ENCODE data around the gene SESN3.

Gene SESN3

DNA sequence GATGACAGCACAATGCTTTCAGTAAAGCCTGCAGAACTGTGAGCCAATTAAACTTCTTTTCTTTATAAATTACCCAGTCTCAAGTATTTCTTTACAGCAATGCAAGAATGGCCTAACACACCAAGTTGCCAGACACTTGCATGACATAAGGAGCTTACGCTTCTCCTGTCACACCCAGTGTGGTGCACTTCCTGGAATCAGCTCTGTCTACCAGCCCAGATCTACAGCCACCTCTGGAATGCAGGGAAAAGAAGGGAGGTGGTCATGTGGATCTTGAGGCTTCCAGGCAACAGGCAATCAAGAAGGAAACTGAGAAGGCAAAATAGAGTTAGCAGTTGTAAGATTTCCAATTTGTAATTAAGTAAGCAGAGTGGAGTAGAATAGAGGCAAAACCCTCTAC is 37.4 kb upstream of the SESN3 start:
- Histone ChIP-seq H3K36me3 (ENCODE audit: control insufficient read depth in 2 of 2, insufficient read depth in 1 of 2, low read length in 2 of 2) (no peaks in the 10 kb centered on the region), H3K27ac (ENCODE audit: extremely low read depth, low read depth, low read length) (no peak overlapping the region), H3K4me1 (ENCODE audit: control insufficient read depth, insufficient read depth, low read length) (no peaks in the 10 kb centered on the region), H3K9me3 (ENCODE audit: control insufficient read depth, insufficient read depth, low read depth, low read length) (no peaks in the 10 kb centered on the region), H3K4me3 (ENCODE audit: low read depth, low read length) (no peak overlapping the region)
- CTCF ChIA-PET: interaction anchor here (0.6 kb wide), 1 partner anchor 645 kb away, joined by 3 read pairs; no protein-coding TSS in a partner anchor
- POLR2A ChIA-PET: interaction anchor here (0.5 to 1.3 kb wide), 2 partner anchors 37 to 104 kb away, joined by 3 read pairs; partner anchors contain the start of gene SESN3
- TF ChIP-seq ZNF16 (tag by site-specific recombination; IDR thresholded peaks at IDR 0.05; ENCODE audit: low read depth) (no peak), ZFP69B (tag by site-specific recombination; IDR thresholded peaks at IDR 0.05) (no peak), ZNF837 (tag by site-specific recombination; IDR thresholded peaks at IDR 0.05) (no peak), ZNF133 (tag by site-specific recombination; IDR thresholded peaks at IDR 0.05) (no peak)
- TF ChIP-seq, protein P1, sequence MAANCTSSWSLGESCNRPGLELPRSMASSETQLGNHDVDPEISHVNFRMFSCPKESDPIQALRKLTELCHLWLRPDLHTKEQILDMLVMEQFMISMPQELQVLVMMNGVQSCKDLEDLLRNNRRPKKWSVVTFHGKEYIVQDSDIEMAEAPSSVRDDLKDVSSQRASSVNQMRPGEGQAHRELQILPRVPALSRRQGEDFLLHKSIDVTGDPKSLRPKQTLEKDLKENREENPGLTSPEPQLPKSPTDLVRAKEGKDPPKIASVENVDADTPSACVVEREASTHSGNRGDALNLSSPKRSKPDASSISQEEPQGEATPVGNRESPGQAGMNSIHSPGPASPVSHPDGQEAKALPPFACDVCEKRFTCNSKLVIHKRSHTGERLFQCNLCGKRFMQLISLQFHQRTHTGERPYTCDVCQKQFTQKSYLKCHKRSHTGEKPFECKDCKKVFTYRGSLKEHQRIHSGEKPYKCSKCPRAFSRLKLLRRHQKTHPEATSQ (tag by site-specific recombination; IDR thresholded peaks at IDR 0.05): no peak

DNA sequence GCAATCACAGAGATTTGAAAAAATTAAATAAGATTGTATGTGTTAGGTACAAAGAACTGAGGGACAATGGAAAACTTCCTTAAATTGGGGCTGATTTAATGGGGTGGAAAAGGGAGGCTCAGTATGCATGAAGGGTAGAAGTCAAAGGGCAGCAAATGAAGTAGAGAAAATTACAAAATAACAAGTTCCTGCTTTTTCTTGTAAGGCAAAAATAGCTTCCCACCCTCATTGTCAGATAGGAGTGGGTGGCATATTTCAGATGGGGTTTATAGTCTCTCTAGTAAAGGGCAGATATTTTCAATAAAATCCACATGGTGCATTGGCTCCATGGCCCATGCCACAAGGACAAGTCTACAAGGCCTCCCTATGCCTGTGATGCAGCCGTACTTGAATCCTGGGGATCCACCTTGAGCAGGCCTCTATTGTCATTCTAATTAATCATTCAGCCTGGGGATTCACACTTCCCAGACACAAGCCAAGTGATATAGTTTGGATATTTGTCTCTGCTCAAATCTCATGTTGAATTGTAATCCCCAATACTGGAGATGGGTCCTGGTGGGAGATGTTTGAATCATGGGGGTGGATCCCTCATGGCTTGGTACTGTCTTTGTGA is 36.7 kb upstream of the SESN3 start:
- Histone ChIP-seq H3K4me3 (ENCODE audit: low read depth, low read length) (no peak overlapping the region), H3K4me1 (ENCODE audit: control insufficient read depth, insufficient read depth, low read length) (no peaks in the 10 kb centered on the region), H3K9me3 (ENCODE audit: control insufficient read depth, insufficient read depth, low read depth, low read length) (no peaks in the 10 kb centered on the region), H3K36me3 (ENCODE audit: control insufficient read depth in 2 of 2, insufficient read depth in 1 of 2, low read length in 2 of 2) (no peaks in the 10 kb centered on the region), H3K27ac (ENCODE audit: extremely low read depth, low read depth, low read length) (no peak overlapping the region)
- POLR2A ChIA-PET: interaction anchor here (0.5 kb wide), 1 partner anchor 103 kb away, joined by 3 read pairs; no protein-coding TSS in a partner anchor
- CTCF ChIA-PET: interaction anchor here (1.4 kb wide), 1 partner anchor 113 kb away, joined by 3 read pairs; no protein-coding TSS in a partner anchor
- TF ChIP-seq ZNF48 (tag by site-specific recombination; IDR thresholded peaks at IDR 0.05): no peak
- TF ChIP-seq ZNF10 (tag by site-specific recombination; IDR thresholded peaks at IDR 0.05): no peak
- no peak for TF ChIP-seq ZNF548 (tag by site-specific recombination; IDR thresholded peaks at IDR 0.05)
- TF ChIP-seq, protein P2, sequence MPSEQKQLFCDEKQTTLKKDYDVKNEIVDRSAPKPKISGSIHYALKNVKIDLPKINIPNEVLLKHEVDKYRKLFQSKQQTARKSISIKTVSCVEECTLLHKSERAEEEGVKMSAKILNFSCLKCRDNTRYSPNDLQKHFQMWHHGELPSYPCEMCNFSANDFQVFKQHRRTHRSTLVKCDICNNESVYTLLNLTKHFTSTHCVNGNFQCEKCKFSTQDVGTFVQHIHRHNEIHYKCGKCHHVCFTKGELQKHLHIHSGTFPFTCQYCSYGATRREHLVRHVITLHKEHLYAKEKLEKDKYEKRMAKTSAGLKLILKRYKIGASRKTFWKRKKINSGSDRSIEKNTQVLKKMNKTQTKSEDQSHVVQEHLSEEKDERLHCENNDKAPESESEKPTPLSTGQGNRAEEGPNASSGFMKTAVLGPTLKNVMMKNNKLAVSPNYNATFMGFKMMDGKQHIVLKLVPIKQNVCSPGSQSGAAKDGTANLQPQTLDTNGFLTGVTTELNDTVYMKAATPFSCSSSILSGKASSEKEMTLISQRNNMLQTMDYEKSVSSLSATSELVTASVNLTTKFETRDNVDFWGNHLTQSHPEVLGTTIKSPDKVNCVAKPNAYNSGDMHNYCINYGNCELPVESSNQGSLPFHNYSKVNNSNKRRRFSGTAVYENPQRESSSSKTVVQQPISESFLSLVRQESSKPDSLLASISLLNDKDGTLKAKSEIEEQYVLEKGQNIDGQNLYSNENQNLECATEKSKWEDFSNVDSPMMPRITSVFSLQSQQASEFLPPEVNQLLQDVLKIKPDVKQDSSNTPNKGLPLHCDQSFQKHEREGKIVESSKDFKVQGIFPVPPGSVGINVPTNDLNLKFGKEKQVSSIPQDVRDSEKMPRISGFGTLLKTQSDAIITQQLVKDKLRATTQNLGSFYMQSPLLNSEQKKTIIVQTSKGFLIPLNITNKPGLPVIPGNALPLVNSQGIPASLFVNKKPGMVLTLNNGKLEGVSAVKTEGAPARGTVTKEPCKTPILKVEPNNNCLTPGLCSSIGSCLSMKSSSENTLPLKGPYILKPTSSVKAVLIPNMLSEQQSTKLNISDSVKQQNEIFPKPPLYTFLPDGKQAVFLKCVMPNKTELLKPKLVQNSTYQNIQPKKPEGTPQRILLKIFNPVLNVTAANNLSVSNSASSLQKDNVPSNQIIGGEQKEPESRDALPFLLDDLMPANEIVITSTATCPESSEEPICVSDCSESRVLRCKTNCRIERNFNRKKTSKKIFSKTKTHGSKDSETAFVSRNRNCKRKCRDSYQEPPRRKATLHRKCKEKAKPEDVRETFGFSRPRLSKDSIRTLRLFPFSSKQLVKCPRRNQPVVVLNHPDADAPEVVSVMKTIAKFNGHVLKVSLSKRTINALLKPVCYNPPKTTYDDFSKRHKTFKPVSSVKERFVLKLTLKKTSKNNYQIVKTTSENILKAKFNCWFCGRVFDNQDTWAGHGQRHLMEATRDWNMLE (tag by site-specific recombination; conservative IDR thresholded peaks at IDR 0.05; ENCODE audit: low read depth): no peak
- TF ChIP-seq, protein P3, sequence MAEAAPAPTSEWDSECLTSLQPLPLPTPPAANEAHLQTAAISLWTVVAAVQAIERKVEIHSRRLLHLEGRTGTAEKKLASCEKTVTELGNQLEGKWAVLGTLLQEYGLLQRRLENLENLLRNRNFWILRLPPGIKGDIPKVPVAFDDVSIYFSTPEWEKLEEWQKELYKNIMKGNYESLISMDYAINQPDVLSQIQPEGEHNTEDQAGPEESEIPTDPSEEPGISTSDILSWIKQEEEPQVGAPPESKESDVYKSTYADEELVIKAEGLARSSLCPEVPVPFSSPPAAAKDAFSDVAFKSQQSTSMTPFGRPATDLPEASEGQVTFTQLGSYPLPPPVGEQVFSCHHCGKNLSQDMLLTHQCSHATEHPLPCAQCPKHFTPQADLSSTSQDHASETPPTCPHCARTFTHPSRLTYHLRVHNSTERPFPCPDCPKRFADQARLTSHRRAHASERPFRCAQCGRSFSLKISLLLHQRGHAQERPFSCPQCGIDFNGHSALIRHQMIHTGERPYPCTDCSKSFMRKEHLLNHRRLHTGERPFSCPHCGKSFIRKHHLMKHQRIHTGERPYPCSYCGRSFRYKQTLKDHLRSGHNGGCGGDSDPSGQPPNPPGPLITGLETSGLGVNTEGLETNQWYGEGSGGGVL (tag by site-specific recombination; IDR thresholded peaks at IDR 0.05): no peak
- TF ChIP-seq ZFP69B (tag by site-specific recombination; IDR thresholded peaks at IDR 0.05): no peak
- TF ChIP-seq, protein P4, sequence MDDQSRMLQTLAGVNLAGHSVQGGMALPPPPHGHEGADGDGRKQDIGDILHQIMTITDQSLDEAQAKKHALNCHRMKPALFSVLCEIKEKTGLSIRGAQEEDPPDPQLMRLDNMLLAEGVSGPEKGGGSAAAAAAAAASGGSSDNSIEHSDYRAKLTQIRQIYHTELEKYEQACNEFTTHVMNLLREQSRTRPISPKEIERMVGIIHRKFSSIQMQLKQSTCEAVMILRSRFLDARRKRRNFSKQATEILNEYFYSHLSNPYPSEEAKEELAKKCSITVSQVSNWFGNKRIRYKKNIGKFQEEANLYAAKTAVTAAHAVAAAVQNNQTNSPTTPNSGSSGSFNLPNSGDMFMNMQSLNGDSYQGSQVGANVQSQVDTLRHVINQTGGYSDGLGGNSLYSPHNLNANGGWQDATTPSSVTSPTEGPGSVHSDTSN (CRISPR knock-in tag; IDR thresholded peaks at IDR 0.05): no peak
- no peak for TF ChIP-seq KLF8 (tag by site-specific recombination; IDR thresholded peaks at IDR 0.05)
- TF ChIP-seq EGR2 (tag by site-specific recombination; IDR thresholded peaks at IDR 0.05; ENCODE audit: low read depth): no peak
- TF ChIP-seq BCL11B (tag by site-specific recombination; IDR thresholded peaks at IDR 0.05; ENCODE audit: low read depth): no peak
- TF ChIP-seq ZNF785 (tag by site-specific recombination; IDR thresholded peaks at IDR 0.05): no peak
- TF ChIP-seq ZNF658 (tag by site-specific recombination; IDR thresholded peaks at IDR 0.05): no peak
- no peak for TF ChIP-seq ZNF626 (tag by site-specific recombination; IDR thresholded peaks at IDR 0.05)
- TF ChIP-seq ZNF391 (tag by site-specific recombination; IDR thresholded peaks at IDR 0.05; ENCODE audit: borderline replicate concordance, low read depth): no peak
- no peak for TF ChIP-seq SETDB1 (IDR thresholded peaks at IDR 0.05; ENCODE audit: insufficient read length, low read length)
- no peak for TF ChIP-seq ZNF350 (tag by site-specific recombination; IDR thresholded peaks at IDR 0.05)
- no peak for TF ChIP-seq ZBTB20 (tag by site-specific recombination; IDR thresholded peaks at IDR 0.05)
- TF ChIP-seq, protein P5, sequence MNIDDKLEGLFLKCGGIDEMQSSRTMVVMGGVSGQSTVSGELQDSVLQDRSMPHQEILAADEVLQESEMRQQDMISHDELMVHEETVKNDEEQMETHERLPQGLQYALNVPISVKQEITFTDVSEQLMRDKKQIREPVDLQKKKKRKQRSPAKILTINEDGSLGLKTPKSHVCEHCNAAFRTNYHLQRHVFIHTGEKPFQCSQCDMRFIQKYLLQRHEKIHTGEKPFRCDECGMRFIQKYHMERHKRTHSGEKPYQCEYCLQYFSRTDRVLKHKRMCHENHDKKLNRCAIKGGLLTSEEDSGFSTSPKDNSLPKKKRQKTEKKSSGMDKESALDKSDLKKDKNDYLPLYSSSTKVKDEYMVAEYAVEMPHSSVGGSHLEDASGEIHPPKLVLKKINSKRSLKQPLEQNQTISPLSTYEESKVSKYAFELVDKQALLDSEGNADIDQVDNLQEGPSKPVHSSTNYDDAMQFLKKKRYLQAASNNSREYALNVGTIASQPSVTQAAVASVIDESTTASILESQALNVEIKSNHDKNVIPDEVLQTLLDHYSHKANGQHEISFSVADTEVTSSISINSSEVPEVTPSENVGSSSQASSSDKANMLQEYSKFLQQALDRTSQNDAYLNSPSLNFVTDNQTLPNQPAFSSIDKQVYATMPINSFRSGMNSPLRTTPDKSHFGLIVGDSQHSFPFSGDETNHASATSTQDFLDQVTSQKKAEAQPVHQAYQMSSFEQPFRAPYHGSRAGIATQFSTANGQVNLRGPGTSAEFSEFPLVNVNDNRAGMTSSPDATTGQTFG (tag by site-specific recombination; IDR thresholded peaks at IDR 0.05; ENCODE audit: borderline replicate concordance): no peak
- no peak for TF ChIP-seq ZNF843 (tag by site-specific recombination; IDR thresholded peaks at IDR 0.05)

Measured in HEK293 (cell line).